GM12892 (cell line): ENCODE measurements around the gene TMEM91.

Experiments used
- POLR2A ChIP-seq: IDR thresholded peaks from 2 replicates; pipeline ENCODE4 v1.6.1; 2011; ENCODE audit warnings: low read depth, low read length, control low read depth
- POLR2AphosphoS5 ChIP-seq: IDR thresholded peaks from 2 replicates; pipeline ENCODE4 v1.6.1; 2011; ENCODE audit warnings: low read depth, low read length, control low read depth
- TAF1 ChIP-seq: IDR thresholded peaks from 2 replicates; pipeline ENCODE4 v1.6.1; 2011; ENCODE audit warnings: low read depth, mild to moderate bottlenecking, control low read depth, low read length, borderline replicate concordance

DNA sequence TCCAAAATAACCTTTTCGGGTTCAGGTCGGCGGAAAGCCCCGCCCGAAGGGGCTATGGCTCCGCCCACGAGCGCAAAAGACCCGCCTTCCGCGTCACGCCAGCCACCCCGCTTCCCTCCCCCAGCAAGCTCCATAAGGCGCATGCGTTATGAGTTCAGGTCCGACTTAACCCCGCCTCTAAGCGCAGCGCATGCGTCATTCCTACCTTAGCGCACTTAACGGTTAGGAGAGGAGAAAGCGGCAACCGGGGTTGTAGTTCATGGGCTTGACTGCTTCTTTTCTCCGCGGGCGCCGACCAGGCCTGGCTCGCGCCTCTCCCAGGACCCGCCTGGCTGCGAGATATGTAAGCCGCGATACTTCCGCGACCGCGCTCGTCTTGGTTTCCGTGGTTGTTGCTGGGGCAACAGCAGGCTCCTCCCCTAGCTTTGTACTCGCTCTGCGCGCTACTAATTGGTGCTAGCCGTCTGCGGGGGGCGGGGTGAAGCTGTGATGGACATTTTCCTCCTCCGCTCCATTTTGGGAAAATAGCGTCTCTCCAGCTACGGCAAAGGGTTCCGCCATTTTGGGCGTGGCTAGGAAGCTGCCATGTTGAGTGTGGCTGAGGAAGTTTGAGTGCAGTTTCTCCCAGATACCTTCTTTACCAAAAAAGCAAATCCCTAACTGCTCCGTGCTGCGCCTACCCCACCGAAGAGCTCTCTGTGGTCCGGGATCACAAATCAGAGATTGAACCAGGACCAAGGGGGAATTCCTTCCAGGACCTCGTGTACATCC, 12.4 kb upstream of the TMEM91 start, which contains the start of gene B9D2:
- TF ChIP-seq POLR2A (peak; percentile 86), POLR2AphosphoS5 (peak; percentile 75), TAF1 (no peak; the same call in 1 of the 2 replicates)
